Measurements from ENCODE around the gene ENGASE.

The ENGASE gene

DNA sequence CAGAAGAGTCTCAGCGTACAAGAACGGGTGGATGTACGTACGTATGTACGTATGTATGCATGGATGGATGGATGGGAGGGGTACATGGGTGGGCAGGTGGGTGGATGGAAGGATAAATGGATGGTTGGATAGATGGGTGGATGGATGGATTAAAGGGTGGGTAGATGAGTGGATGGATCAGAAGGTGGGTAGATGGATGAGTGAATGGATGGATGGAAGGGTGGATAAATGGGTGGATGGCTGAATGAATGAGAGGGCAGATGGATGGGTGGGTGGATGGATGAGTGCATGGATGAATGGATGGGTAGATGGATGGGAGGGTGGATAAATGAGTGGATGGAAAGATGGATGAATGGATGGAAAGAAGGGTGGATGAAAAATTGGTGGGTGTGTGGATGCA is 45.6 kb downstream of the ENGASE start:
- TF ChIP-seq, protein P1, sequence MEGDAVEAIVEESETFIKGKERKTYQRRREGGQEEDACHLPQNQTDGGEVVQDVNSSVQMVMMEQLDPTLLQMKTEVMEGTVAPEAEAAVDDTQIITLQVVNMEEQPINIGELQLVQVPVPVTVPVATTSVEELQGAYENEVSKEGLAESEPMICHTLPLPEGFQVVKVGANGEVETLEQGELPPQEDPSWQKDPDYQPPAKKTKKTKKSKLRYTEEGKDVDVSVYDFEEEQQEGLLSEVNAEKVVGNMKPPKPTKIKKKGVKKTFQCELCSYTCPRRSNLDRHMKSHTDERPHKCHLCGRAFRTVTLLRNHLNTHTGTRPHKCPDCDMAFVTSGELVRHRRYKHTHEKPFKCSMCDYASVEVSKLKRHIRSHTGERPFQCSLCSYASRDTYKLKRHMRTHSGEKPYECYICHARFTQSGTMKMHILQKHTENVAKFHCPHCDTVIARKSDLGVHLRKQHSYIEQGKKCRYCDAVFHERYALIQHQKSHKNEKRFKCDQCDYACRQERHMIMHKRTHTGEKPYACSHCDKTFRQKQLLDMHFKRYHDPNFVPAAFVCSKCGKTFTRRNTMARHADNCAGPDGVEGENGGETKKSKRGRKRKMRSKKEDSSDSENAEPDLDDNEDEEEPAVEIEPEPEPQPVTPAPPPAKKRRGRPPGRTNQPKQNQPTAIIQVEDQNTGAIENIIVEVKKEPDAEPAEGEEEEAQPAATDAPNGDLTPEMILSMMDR (IDR thresholded peaks at IDR 0.05; ENCODE audit: borderline replicate concordance, control extremely low read depth, extremely low read depth, insufficient read depth, missing control alignments): no peak
- in situ Hi-C loops (cut with MboI; ENCODE audit: low sequenced_read_pairs, unreplicated experiment): no loop called here
- no peak for DNase-seq (ENCODE audit: low spot score)

DNA sequence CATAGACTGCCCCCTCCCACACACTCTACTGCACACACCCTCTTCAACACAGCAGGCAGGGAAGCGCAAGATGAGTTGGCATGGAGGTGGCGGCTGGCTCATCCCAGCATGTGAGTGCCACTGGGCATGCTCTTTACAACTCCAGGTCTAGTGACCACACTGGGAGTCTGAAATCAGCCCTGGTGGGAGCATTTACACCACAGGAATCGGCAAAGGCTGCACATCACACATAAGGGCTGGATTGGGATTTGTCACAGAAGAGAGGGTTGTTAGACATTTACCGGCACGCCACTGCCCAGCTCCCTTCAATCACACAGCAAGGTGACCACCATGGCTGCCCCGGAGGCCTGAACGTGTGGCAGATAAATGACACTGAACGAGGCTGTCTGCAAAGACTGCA is 49.4 kb downstream of the ENGASE start:
- in situ Hi-C loops (cut with MboI; ENCODE audit: low sequenced_read_pairs, unreplicated experiment): no loop called here
- DNase-seq (ENCODE audit: low spot score): no peak
- TF ChIP-seq, protein P1 (IDR thresholded peaks at IDR 0.05; ENCODE audit: borderline replicate concordance, control extremely low read depth, extremely low read depth, insufficient read depth, missing control alignments): no peak

DNA sequence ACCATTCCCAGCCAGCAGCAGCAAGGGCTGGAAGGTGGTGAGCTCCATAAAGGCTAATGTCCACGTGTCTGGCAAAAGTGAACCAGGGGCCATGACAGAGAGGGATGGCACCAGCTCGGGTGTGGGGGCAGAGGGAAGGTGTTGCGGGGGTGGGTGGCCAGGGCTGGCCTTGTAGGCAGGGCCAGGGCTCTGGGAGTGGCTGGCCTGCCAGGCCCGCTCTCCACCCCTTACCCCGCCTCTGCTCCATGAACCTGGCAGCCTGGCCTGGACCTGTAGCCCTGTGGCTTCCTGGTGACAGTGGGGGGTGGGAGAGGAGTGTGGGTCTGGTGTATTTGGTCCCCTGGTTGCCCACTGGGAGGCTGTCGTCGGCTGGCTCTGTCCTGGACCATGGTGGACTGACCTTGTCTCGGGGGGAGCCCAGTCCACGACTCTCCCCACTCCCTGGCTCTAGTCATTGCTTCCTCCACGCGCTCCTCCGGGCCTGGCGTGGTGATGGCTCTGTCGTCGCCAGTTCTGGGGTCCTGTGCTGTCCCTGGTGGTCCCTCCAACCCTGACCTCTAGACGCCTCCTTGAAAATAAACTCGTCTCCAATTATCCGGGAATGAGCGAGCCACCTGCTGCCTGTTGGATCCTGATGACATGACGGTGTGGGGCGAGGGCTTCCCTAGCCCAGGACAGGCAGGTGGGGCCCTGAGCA is 50.0 kb downstream of the ENGASE start:
- in situ Hi-C loops (cut with MboI; ENCODE audit: low sequenced_read_pairs, unreplicated experiment): no loop called here
- TF ChIP-seq, protein P1 (IDR thresholded peaks at IDR 0.05; ENCODE audit: borderline replicate concordance, control extremely low read depth, extremely low read depth, insufficient read depth, missing control alignments): no peak
- no peak for DNase-seq (ENCODE audit: low spot score)

DNA sequence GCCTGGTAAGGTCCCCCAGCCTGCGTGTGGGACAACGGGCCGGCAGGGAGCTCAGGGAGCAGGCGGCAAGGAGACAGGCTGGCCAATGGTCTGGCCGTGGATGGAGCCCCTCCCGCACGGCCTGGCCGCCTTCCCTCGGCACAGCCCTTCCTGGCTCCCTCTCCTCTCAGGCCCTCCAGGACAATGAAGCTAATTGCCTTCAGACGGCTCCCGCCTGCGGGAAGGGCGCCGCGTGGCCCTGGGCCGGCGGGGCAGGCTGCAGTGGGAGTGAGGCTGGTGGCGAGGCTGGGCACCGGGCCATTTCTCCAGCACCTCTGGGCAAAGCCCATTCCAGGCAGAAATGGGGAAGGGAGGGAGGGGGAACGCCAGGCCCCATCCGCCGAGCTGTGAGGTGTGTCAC is 50.9 kb downstream of the ENGASE start:
- no peak for DNase-seq (ENCODE audit: low spot score)
- in situ Hi-C loops (cut with MboI; ENCODE audit: low sequenced_read_pairs, unreplicated experiment): no loop called here
- TF ChIP-seq, protein P1 (IDR thresholded peaks at IDR 0.05; ENCODE audit: borderline replicate concordance, control extremely low read depth, extremely low read depth, insufficient read depth, missing control alignments): no peak

DNA sequence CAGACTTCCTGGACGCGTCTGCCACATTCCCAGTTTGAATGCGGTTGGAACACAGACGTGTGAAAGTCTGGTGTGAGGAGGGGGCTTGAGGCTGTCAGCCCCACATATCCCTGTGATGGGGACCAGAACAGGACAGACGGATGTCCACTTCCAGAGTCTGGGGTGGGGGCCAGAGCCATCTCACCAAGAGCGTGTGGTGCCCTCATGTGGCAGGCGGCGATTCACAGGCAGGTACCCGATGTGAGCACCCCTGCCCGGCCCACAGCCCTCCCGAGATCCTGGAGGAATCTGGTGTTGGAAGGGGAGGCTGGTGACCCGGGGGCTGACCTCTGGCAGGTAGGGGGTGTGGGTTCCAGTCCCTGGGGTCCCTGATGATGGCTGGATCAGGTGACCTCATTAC is 51.5 kb downstream of the ENGASE start:
- in situ Hi-C loops (cut with MboI; ENCODE audit: low sequenced_read_pairs, unreplicated experiment): no loop called here
- DNase-seq (ENCODE audit: low spot score): no peak

DNA sequence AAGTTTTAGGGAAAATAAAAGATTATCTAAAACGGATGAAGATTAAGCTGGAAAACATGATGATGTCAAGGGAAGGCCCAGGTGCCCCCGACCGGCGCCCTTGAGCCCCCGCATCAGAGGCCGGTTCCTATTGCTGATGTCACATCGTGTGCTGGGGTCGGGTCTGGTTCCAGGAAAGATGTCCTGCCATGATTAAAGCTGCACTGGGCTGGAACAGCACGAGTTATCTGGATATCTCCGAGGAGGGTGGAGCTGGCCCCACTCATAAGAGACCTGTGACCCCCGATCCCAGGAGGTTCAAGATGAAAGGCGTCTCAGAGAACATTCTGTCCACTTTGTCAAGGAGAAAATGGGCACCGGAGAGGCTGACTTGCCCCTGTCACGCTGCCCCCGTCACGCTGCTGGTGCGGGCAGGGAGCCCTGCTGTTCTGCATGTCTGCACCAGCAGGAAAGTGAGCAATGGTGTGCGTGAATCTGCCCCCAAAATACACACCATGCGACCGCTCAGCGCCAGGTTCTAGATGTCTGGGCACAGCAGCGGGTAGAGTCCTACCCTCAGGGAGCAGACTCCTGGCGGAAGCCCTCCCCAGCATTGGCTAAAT is 53.0 kb downstream of the ENGASE start:
- no peak for DNase-seq (ENCODE audit: low spot score)
- TF ChIP-seq, protein P1 (IDR thresholded peaks at IDR 0.05; ENCODE audit: borderline replicate concordance, control extremely low read depth, extremely low read depth, insufficient read depth, missing control alignments): no peak
- in situ Hi-C loops (cut with MboI; ENCODE audit: low sequenced_read_pairs, unreplicated experiment): no loop called here

More for the DNA sequence above, 51.5 kb downstream of the ENGASE start:
- TF ChIP-seq, protein P1 (IDR thresholded peaks at IDR 0.05; ENCODE audit: borderline replicate concordance, control extremely low read depth, extremely low read depth, insufficient read depth, missing control alignments): no peak

Data from GM13976 (cell line).